NCI-H187 treated with DMSO at 0.1 percent for 48 hours (cell line): ENCODE measurements around the gene PRKN.

Experiments
- DNase-seq: peaks from one replicate; lab custom pipeline; 2025; lab: John Stamatoyannopoulos, UW

Gene PRKN

GRCh38 chr6:161727083-161727833, 1000.3 kb downstream of the PRKN start:
- DNase-seq, result no peak

- no peak for DNase-seq
Observed at GRCh38 chr6:161722394-161722793, 1005.2 kb downstream of the PRKN start.

GRCh38 chr6:161721511-161721910, 1006.1 kb downstream of the PRKN start:
- no peak for DNase-seq

- no peak for DNase-seq
Observed at GRCh38 chr6:161716176-161716575, 1011.4 kb downstream of the PRKN start.

- no peak for DNase-seq
Observed at GRCh38 chr6:161711938-161712337, 1015.6 kb downstream of the PRKN start.

GRCh38 chr6:161711515-161711914, 1016.1 kb downstream of the PRKN start:
- DNase-seq, result no peak

- DNase-seq, result no peak
Observed at GRCh38 chr6:161710698-161711097, 1016.9 kb downstream of the PRKN start.

- DNase-seq, result no peak
Observed at GRCh38 chr6:161701056-161701455, 1026.5 kb downstream of the PRKN start.

- no peak for DNase-seq
Observed at GRCh38 chr6:161696801-161697200, 1030.8 kb downstream of the PRKN start.

- DNase-seq, result no peak
Observed at GRCh38 chr6:161694995-161695394, 1032.6 kb downstream of the PRKN start.

- no peak for DNase-seq
Observed at GRCh38 chr6:161686655-161687054, 1040.9 kb downstream of the PRKN start.

GRCh38 chr6:161684731-161685475, 1042.7 kb downstream of the PRKN start:
- no peak for DNase-seq

- no peak for DNase-seq
Observed at GRCh38 chr6:161683400-161683799, 1044.2 kb downstream of the PRKN start.

- no peak for DNase-seq
Observed at GRCh38 chr6:161682982-161683381, 1044.6 kb downstream of the PRKN start.

GRCh38 chr6:161679980-161680538, 1047.5 kb downstream of the PRKN start:
- DNase-seq, result no peak

GRCh38 chr6:161677188-161677587, 1050.4 kb downstream of the PRKN start:
- DNase-seq, result no peak

GRCh38 chr6:161676586-161676985, 1051.0 kb downstream of the PRKN start:
- DNase-seq, result no peak

GRCh38 chr6:161674930-161675682, 1052.5 kb downstream of the PRKN start:
- DNase-seq, result no peak

- no peak for DNase-seq
Observed at GRCh38 chr6:161673026-161673425, 1054.5 kb downstream of the PRKN start.

- no peak for DNase-seq
Observed at GRCh38 chr6:161671117-161671516, 1056.4 kb downstream of the PRKN start.

GRCh38 chr6:161668665-161669064, 1058.9 kb downstream of the PRKN start:
- DNase-seq, result no peak

- DNase-seq, result no peak
Observed at GRCh38 chr6:161667957-161668356, 1059.6 kb downstream of the PRKN start.
